ENCODE results near the gene PVALEF.

The PVALEF gene

GRCh38 chr17:81197409-81197795 lies 32.1 kb downstream of the PVALEF start:
- Histone ChIP-seq H3K4me1 (ENCODE audit: insufficient read depth, low read length) (no peaks in the 10 kb centered on the region), H3K9me3 (ENCODE audit: insufficient read depth, low read depth, low read length) (no peaks in the 10 kb centered on the region), H3K36me3 (ENCODE audit: insufficient read depth, low read depth, low read length) (peaks cover 16% of the 10 kb centered on the region), H3K9ac (ENCODE audit: low read depth, low read length) (no peak overlapping the region), H3K4me3 (ENCODE audit: low read length) (no peak overlapping the region), H3K27me3 (ENCODE audit: insufficient read depth, low read length) (no peaks in the 10 kb centered on the region), H3K27ac (ENCODE audit: low read length) (no peak overlapping the region)

GRCh38 chr17:81197831-81198490 lies 32.7 kb downstream of the PVALEF start:
- peaks cover 16% of the 10 kb centered on the region for H3K36me3 ChIP-seq (ENCODE audit: insufficient read depth, low read depth, low read length)
- H3K27ac ChIP-seq (ENCODE audit: low read length) = no peak overlapping the region
- H3K9ac ChIP-seq (ENCODE audit: low read depth, low read length) = no peak overlapping the region
- no peak overlapping the region for H3K4me3 ChIP-seq (ENCODE audit: low read length)
- H3K27me3 ChIP-seq (ENCODE audit: insufficient read depth, low read length) = no peaks in the 10 kb centered on the region
- no peaks in the 10 kb centered on the region for H3K4me1 ChIP-seq (ENCODE audit: insufficient read depth, low read length)
- H3K9me3 ChIP-seq (ENCODE audit: insufficient read depth, low read depth, low read length) = no peaks in the 10 kb centered on the region

GRCh38 chr17:81198826-81199481 lies 33.6 kb downstream of the PVALEF start:
- Histone ChIP-seq H3K9me3 (ENCODE audit: insufficient read depth, low read depth, low read length) (no peaks in the 10 kb centered on the region), H3K36me3 (ENCODE audit: insufficient read depth, low read depth, low read length) (peaks cover 11% of the 10 kb centered on the region; the same call in 1 of the 2 replicates), H3K27ac (ENCODE audit: low read length) (no peak overlapping the region), H3K27me3 (ENCODE audit: insufficient read depth, low read length) (no peaks in the 10 kb centered on the region), H3K9ac (ENCODE audit: low read depth, low read length) (no peak overlapping the region), H3K4me3 (ENCODE audit: low read length) (no peak overlapping the region), H3K4me1 (ENCODE audit: insufficient read depth, low read length) (no peaks in the 10 kb centered on the region)

- Histone ChIP-seq H3K9ac (ENCODE audit: low read depth, low read length) (no peak overlapping the region), H3K4me3 (ENCODE audit: low read length) (no peak overlapping the region), H3K27ac (ENCODE audit: low read length) (no peak overlapping the region), H3K9me3 (ENCODE audit: insufficient read depth, low read depth, low read length) (no peaks in the 10 kb centered on the region), H3K4me1 (ENCODE audit: insufficient read depth, low read length) (no peaks in the 10 kb centered on the region), H3K36me3 (ENCODE audit: insufficient read depth, low read depth, low read length) (peaks cover 11% of the 10 kb centered on the region; the same call in 1 of the 2 replicates), H3K27me3 (ENCODE audit: insufficient read depth, low read length) (no peaks in the 10 kb centered on the region)
These were observed 34.1 kb downstream of the PVALEF start for GRCh38 chr17:81199482-81199830.

GRCh38 chr17:81200201-81200600 lies 34.9 kb downstream of the PVALEF start:
- Histone ChIP-seq H3K9me3 (ENCODE audit: insufficient read depth, low read depth, low read length) (no peaks in the 10 kb centered on the region), H3K27ac (ENCODE audit: low read length) (no peak overlapping the region), H3K27me3 (ENCODE audit: insufficient read depth, low read length) (no peaks in the 10 kb centered on the region), H3K4me1 (ENCODE audit: insufficient read depth, low read length) (no peaks in the 10 kb centered on the region), H3K9ac (ENCODE audit: low read depth, low read length) (no peak overlapping the region), H3K4me3 (ENCODE audit: low read length) (no peak overlapping the region), H3K36me3 (ENCODE audit: insufficient read depth, low read depth, low read length) (peaks cover 11% of the 10 kb centered on the region; the same call in 1 of the 2 replicates)

- H3K4me3 ChIP-seq (ENCODE audit: low read length) = no peak overlapping the region
- no peaks in the 10 kb centered on the region for H3K27me3 ChIP-seq (ENCODE audit: insufficient read depth, low read length)
- no peak overlapping the region for H3K9ac ChIP-seq (ENCODE audit: low read depth, low read length)
- no peak overlapping the region for H3K27ac ChIP-seq (ENCODE audit: low read length)
- H3K36me3 ChIP-seq (ENCODE audit: insufficient read depth, low read depth, low read length) = peaks cover 11% of the 10 kb centered on the region; the same call in 1 of the 2 replicates
- H3K9me3 ChIP-seq (ENCODE audit: insufficient read depth, low read depth, low read length) = no peaks in the 10 kb centered on the region
- H3K4me1 ChIP-seq (ENCODE audit: insufficient read depth, low read length) = no peaks in the 10 kb centered on the region
These were observed 35.6 kb downstream of the PVALEF start for GRCh38 chr17:81200695-81201580.

GRCh38 chr17:81202318-81202717 lies 37.0 kb downstream of the PVALEF start:
- Histone ChIP-seq H3K4me1 (ENCODE audit: insufficient read depth, low read length) (no peaks in the 10 kb centered on the region), H3K27ac (ENCODE audit: low read length) (no peak overlapping the region), H3K27me3 (ENCODE audit: insufficient read depth, low read length) (no peaks in the 10 kb centered on the region), H3K9ac (ENCODE audit: low read depth, low read length) (no peak overlapping the region), H3K36me3 (ENCODE audit: insufficient read depth, low read depth, low read length) (peaks cover 11% of the 10 kb centered on the region), H3K9me3 (ENCODE audit: insufficient read depth, low read depth, low read length) (no peaks in the 10 kb centered on the region), H3K4me3 (ENCODE audit: low read length) (no peak overlapping the region)

GRCh38 chr17:81203136-81203535 lies 37.8 kb downstream of the PVALEF start:
- Histone ChIP-seq H3K4me1 (ENCODE audit: insufficient read depth, low read length) (no peaks in the 10 kb centered on the region), H3K9ac (ENCODE audit: low read depth, low read length) (no peak overlapping the region), H3K27ac (ENCODE audit: low read length) (no peak overlapping the region), H3K4me3 (ENCODE audit: low read length) (no peak overlapping the region), H3K27me3 (ENCODE audit: insufficient read depth, low read length) (no peaks in the 10 kb centered on the region), H3K9me3 (ENCODE audit: insufficient read depth, low read depth, low read length) (no peaks in the 10 kb centered on the region), H3K36me3 (ENCODE audit: insufficient read depth, low read depth, low read length) (peaks cover 12% of the 10 kb centered on the region)

GRCh38 chr17:81204578-81204977 lies 39.3 kb downstream of the PVALEF start:
- no peaks in the 10 kb centered on the region for H3K9me3 ChIP-seq (ENCODE audit: insufficient read depth, low read depth, low read length)
- no peak overlapping the region for H3K4me3 ChIP-seq (ENCODE audit: low read length)
- H3K27me3 ChIP-seq (ENCODE audit: insufficient read depth, low read length) = no peaks in the 10 kb centered on the region
- no peak overlapping the region for H3K9ac ChIP-seq (ENCODE audit: low read depth, low read length)
- no peak overlapping the region for H3K27ac ChIP-seq (ENCODE audit: low read length)
- H3K4me1 ChIP-seq (ENCODE audit: insufficient read depth, low read length) = no peaks in the 10 kb centered on the region
- H3K36me3 ChIP-seq (ENCODE audit: insufficient read depth, low read depth, low read length) = peaks cover 9% of the 10 kb centered on the region

GRCh38 chr17:81206166-81206565 lies 40.9 kb downstream of the PVALEF start:
- Histone ChIP-seq H3K4me3 (ENCODE audit: low read length) (no peak overlapping the region), H3K27ac (ENCODE audit: low read length) (no peak overlapping the region), H3K9me3 (ENCODE audit: insufficient read depth, low read depth, low read length) (no peaks in the 10 kb centered on the region), H3K27me3 (ENCODE audit: insufficient read depth, low read length) (no peaks in the 10 kb centered on the region), H3K9ac (ENCODE audit: low read depth, low read length) (no peak overlapping the region), H3K4me1 (ENCODE audit: insufficient read depth, low read length) (no peaks in the 10 kb centered on the region), H3K36me3 (ENCODE audit: insufficient read depth, low read depth, low read length) (peaks cover 9% of the 10 kb centered on the region; the same call in 1 of the 2 replicates)

GRCh38 chr17:81206657-81207056 lies 41.4 kb downstream of the PVALEF start:
- Histone ChIP-seq H3K9me3 (ENCODE audit: insufficient read depth, low read depth, low read length) (no peaks in the 10 kb centered on the region), H3K4me3 (ENCODE audit: low read length) (no peak overlapping the region), H3K36me3 (ENCODE audit: insufficient read depth, low read depth, low read length) (peaks cover 5% of the 10 kb centered on the region; the same call in 1 of the 2 replicates), H3K27me3 (ENCODE audit: insufficient read depth, low read length) (no peaks in the 10 kb centered on the region), H3K4me1 (ENCODE audit: insufficient read depth, low read length) (no peaks in the 10 kb centered on the region), H3K27ac (ENCODE audit: low read length) (no peak overlapping the region), H3K9ac (ENCODE audit: low read depth, low read length) (no peak overlapping the region)
